ENCODE results near the gene AK2.

DNA sequence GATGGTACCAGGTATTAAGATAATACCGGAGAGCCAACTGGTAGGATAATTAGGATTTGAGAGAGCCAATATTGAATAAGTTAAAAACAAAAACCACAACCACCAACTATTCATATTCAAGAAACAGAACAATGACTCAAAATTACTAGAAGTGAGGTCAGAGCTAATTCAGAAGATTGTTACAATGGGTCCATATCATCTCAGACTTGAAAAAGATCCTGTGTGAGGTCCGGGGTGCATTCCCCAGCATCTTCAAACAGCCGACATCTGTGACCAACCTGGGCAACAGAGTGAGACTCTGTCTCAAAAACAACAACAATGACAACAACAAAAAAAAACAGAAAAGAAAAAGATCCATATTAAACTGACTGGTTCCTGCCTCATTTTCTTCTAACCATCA is 18.6 kb downstream of the AK2 start:
- TF ChIP-seq CTCF (IDR thresholded peaks at IDR 0.05): no peak
- no peak for TF ChIP-seq POLR2A (IDR thresholded peaks at IDR 0.05)

All from adrenal gland (tissue), 5 donors.